KBM-7 (cell line): ENCODE data around the gene HSPA12B.

ENCODE experiments used
- DNase-seq: peaks from one replicate; pipeline ENCODE4 v3.0.0-alpha.2; 2015
- in situ Hi-C: fragments of 300-500 bp; cut with MboI; formaldehyde crosslinking; loops from 2 replicates; pipeline ENCODE4 v1.14.3; 2020; ENCODE audit warnings: low sequenced_read_pairs, low pct_unique_long_range_greater_than_20kb, mixed read lengths

The HSPA12B gene

GRCh38 chr20:3797592-3798372, 65.3 kb downstream of the HSPA12B start:
- no peak for DNase-seq
- in situ Hi-C loops, result no loop called here

- DNase-seq, result no peak
- in situ Hi-C loops, result no loop called here
These were observed 65.9 kb downstream of the HSPA12B start for GRCh38 chr20:3798373-3798768.

GRCh38 chr20:3798908-3799248, 66.4 kb downstream of the HSPA12B start:
- in situ Hi-C loops, result no loop called here
- no peak for DNase-seq

GRCh38 chr20:3800256-3800877, 67.9 kb downstream of the HSPA12B start:
- in situ Hi-C loops, result no loop called here
- no peak for DNase-seq

- DNase-seq, result no peak
- in situ Hi-C loops, result no loop called here
These were observed 68.4 kb downstream of the HSPA12B start for GRCh38 chr20:3800878-3801260.

- in situ Hi-C loops, result no loop called here
- no peak for DNase-seq
These were observed 68.8 kb downstream of the HSPA12B start for GRCh38 chr20:3801299-3801698.

- no peak for DNase-seq
- in situ Hi-C loops, result no loop called here
These were observed 69.4 kb downstream of the HSPA12B start for GRCh38 chr20:3801846-3802245.
